Stimulated activated memory B cell treated with anti-CD40 and anti-IgM and Interleukin-4, amounts not matched to agents 10 μg/mL and 1 μg/mL and 100 μg/mL, for 72 hours (primary cell): Measurements from ENCODE around the gene COL8A1.

Source experiments
- ATAC-seq: fragments of 150-1000 bp; cut with Tn5 transposase; 2 replicates; pipeline ENCODE4 v1.10.0; 2021
- H3K27ac Mint-ChIP-seq: one replicate; pipeline ENCODE4 v1.8.0; 2022; ENCODE audit warnings: mild to moderate bottlenecking, mixed read lengths
- H3K27me3 Mint-ChIP-seq: one replicate; pipeline ENCODE4 v1.8.0; 2022; ENCODE audit warnings: mixed read lengths
- H3K36me3 Mint-ChIP-seq: one replicate; pipeline ENCODE4 v1.8.0; 2022; ENCODE audit warnings: mixed read lengths
- H3K4me1 Mint-ChIP-seq: one replicate; pipeline ENCODE4 v1.8.0; 2022; ENCODE audit warnings: mixed read lengths
- H3K4me3 Mint-ChIP-seq: one replicate; pipeline ENCODE4 v1.8.0; 2022; ENCODE audit warnings: mild to moderate bottlenecking, moderate library complexity, mixed read lengths
- H3K9me3 Mint-ChIP-seq: one replicate; pipeline ENCODE4 v1.8.0; 2022; ENCODE audit warnings: mixed read lengths

The COL8A1 gene

DNA sequence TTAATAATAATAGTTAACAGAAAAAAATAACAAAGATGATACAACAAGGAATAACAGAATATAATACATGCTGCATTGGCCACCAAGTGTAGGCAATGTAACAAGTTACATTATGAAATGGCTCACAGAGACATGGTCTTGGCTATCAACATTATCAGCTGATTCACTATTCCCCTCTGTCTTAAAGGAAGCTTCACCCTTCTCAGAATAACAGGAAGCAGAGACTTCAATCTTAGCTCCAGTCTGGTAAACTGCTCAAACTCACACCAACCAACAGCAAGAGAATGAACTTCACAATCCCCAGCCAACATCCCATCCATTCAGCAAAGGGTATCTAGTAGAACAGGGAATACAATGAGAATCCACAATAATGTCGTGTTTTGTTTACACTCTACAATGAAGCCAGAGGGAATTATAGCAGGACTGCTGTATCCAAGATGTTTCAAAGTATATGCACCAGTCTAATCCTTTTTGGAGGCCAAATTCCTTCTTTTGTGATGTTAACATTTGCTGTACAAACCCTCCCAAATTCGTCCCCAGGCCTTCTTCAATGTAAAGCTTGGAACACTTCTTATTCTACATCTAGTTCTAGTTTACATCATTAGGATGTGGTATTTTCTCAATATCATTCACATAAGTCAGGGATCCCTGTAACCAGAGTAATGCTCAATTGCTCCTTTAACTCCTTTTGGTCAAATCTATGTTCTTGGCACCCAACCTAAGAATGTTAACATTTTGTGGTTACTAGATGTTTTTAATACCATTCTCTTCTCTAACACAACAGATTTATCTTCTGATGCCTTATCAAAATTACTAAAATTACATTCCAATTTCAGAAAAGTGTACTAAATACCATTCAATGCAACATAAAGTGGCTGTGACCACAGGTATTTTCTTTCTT lies 126.9 kb downstream of the COL8A1 start:
- Mint-ChIP-seq H3K27me3 (peaks cover 9% of the 10 kb centered on the region), H3K36me3 (no peaks in the 10 kb centered on the region), H3K4me1 (no peaks in the 10 kb centered on the region), H3K9me3 (no peaks in the 10 kb centered on the region), H3K27ac (no peak overlapping the region), H3K4me3 (no peak overlapping the region)
- ATAC-seq, result no peak

DNA sequence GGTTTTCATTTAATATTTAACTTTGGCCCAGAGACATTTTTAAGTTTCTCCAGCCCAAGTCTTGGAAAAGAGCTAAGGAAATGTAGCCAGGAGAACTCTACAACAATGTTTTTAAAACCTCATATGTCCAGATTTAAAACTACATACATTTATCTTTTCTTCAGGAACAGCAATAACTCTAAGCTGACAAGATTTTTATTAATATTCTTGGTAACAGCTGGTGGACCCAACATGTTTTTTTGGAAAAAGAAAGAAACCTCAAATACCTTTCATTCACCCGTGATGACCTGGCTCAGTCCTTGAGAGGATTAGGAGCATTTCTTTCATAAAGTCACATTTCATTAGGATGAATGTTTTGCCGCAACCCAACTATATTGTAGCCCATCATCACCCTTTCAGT lies 128.9 kb downstream of the COL8A1 start:
- peaks cover 6% of the 10 kb centered on the region for H3K27me3 Mint-ChIP-seq
- H3K4me1 Mint-ChIP-seq, result no peaks in the 10 kb centered on the region

GRCh38 chr3:99768126-99768525 lies 129.7 kb downstream of the COL8A1 start:
- Mint-ChIP-seq H3K9me3 (no peaks in the 10 kb centered on the region), H3K27ac (no peak overlapping the region), H3K36me3 (no peaks in the 10 kb centered on the region), H3K4me1 (no peaks in the 10 kb centered on the region), H3K4me3 (no peak overlapping the region), H3K27me3 (no peaks in the 10 kb centered on the region)
- no peak for ATAC-seq

More for the DNA sequence above, 128.9 kb downstream of the COL8A1 start:
- Mint-ChIP-seq H3K36me3 (no peaks in the 10 kb centered on the region), H3K4me3 (no peak overlapping the region), H3K27ac (no peak overlapping the region), H3K9me3 (no peaks in the 10 kb centered on the region)
- no peak for ATAC-seq

GRCh38 chr3:99768808-99769501 lies 130.6 kb downstream of the COL8A1 start:
- Mint-ChIP-seq H3K9me3 (no peaks in the 10 kb centered on the region), H3K36me3 (no peaks in the 10 kb centered on the region), H3K4me3 (no peak overlapping the region), H3K4me1 (no peaks in the 10 kb centered on the region), H3K27me3 (no peaks in the 10 kb centered on the region), H3K27ac (no peak overlapping the region)
- ATAC-seq, result no peak

DNA sequence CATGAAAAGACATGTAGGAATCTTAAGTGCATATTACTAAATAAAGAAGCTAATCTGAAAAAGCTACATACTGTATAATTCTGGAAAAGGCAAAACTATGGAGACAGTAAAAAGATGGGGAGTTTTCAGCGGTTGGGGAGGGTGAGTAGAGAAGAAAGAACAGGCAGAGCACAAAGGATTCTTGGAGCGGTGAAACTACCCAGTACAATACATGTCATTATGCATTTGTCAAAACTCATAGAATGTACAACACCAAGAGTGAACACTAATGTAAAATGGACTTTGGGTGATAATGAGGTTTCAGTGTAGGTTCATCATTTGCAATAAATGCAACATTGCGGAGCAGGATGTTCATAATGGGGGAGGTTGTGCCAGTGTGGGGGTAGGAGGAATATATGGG lies 133.8 kb downstream of the COL8A1 start:
- Mint-ChIP-seq H3K4me3 (no peak overlapping the region), H3K36me3 (no peaks in the 10 kb centered on the region), H3K27ac (no peak overlapping the region), H3K9me3 (no peaks in the 10 kb centered on the region), H3K27me3 (no peaks in the 10 kb centered on the region), H3K4me1 (no peaks in the 10 kb centered on the region)
- no peak for ATAC-seq

DNA sequence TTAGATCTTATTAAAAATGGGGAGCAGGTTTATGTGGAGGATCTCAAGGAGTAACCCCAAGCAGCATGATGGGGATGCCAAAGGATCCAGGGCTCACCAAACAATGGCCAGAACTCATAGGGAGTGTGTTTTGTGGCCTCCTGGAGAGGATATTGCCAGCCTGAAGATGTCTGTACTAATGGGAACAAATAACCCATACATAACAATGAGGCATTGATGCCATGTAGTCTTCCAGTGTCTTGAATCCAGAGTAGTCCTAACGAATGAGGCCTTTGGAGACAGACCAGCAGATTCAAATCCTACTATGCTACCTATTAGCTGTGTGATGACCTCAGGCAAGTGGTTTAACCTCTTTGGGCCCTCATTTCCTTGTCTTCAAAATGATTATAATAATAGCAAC lies 134.3 kb downstream of the COL8A1 start:
- H3K27me3 Mint-ChIP-seq, result no peaks in the 10 kb centered on the region
- H3K36me3 Mint-ChIP-seq, result no peaks in the 10 kb centered on the region
- no peak for ATAC-seq
- no peaks in the 10 kb centered on the region for H3K4me1 Mint-ChIP-seq
- no peak overlapping the region for H3K27ac Mint-ChIP-seq
- no peak overlapping the region for H3K4me3 Mint-ChIP-seq
- no peaks in the 10 kb centered on the region for H3K9me3 Mint-ChIP-seq

- peak; percentile 60 for ATAC-seq
- Mint-ChIP-seq H3K4me3 (no peak overlapping the region), H3K4me1 (no peaks in the 10 kb centered on the region)
Observed at GRCh38 chr3:99774467-99774866, 136.1 kb downstream of the COL8A1 start.

DNA sequence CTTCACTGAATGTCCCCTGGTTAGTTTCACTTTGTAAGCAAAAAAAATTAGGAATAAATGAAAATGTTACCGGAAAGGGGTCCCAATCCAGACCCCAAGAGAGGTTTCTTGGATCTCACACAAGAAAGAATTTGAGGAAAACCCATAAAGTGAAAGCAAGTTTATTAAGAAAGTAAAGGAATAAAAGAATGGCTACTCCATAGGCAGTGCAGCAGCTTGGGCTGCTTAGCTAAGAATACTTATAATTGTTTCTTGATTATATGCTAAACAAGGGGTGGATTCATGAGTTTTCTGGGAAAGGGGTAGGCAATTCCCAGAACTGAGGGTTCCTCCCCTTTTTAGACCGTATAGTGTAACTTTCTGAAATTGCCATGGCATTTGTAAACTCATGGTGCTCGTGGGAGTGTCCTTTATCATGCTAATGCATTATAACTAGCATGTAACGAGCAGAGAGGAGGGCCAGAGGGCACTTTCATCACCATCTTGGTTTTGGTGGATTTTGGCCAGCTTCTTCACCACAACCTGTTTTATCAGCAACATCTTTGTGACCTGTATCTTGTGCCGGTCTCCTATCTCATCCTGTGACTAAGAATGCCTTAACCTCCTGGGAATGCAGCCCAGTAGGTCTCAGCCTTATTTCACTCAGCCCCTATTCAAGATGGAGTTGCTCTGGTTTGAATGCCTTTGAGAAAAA lies 138.3 kb downstream of the COL8A1 start:
- Mint-ChIP-seq H3K27ac (no peak overlapping the region), H3K4me3 (no peak overlapping the region), H3K36me3 (no peaks in the 10 kb centered on the region), H3K9me3 (no peaks in the 10 kb centered on the region), H3K4me1 (no peaks in the 10 kb centered on the region), H3K27me3 (no peaks in the 10 kb centered on the region)
- ATAC-seq, result no peak

More at GRCh38 chr3:99774467-99774866, 136.1 kb downstream of the COL8A1 start:
- H3K9me3 Mint-ChIP-seq, result no peaks in the 10 kb centered on the region
- H3K27ac Mint-ChIP-seq, result no peak overlapping the region
- no peaks in the 10 kb centered on the region for H3K36me3 Mint-ChIP-seq
- H3K27me3 Mint-ChIP-seq, result no peaks in the 10 kb centered on the region

- Mint-ChIP-seq H3K36me3 (no peaks in the 10 kb centered on the region), H3K4me1 (no peaks in the 10 kb centered on the region), H3K4me3 (no peak overlapping the region), H3K9me3 (no peaks in the 10 kb centered on the region), H3K27me3 (no peaks in the 10 kb centered on the region), H3K27ac (no peak overlapping the region)
- ATAC-seq, result no peak
Observed at GRCh38 chr3:99777210-99777549, 138.8 kb downstream of the COL8A1 start.

- H3K27ac Mint-ChIP-seq, result no peak overlapping the region
Observed at GRCh38 chr3:99777708-99778107, 139.3 kb downstream of the COL8A1 start.

GRCh38 chr3:99780749-99781148 lies 142.4 kb downstream of the COL8A1 start:
- H3K9me3 Mint-ChIP-seq, result no peaks in the 10 kb centered on the region
- no peak overlapping the region for H3K4me3 Mint-ChIP-seq
- no peaks in the 10 kb centered on the region for H3K4me1 Mint-ChIP-seq
- H3K27me3 Mint-ChIP-seq, result no peaks in the 10 kb centered on the region
- H3K27ac Mint-ChIP-seq, result no peak overlapping the region
- no peak for ATAC-seq
- no peaks in the 10 kb centered on the region for H3K36me3 Mint-ChIP-seq

More at GRCh38 chr3:99777708-99778107, 139.3 kb downstream of the COL8A1 start:
- Mint-ChIP-seq H3K4me3 (no peak overlapping the region), H3K27me3 (no peaks in the 10 kb centered on the region), H3K9me3 (no peaks in the 10 kb centered on the region), H3K4me1 (no peaks in the 10 kb centered on the region), H3K36me3 (no peaks in the 10 kb centered on the region)
- no peak for ATAC-seq

DNA sequence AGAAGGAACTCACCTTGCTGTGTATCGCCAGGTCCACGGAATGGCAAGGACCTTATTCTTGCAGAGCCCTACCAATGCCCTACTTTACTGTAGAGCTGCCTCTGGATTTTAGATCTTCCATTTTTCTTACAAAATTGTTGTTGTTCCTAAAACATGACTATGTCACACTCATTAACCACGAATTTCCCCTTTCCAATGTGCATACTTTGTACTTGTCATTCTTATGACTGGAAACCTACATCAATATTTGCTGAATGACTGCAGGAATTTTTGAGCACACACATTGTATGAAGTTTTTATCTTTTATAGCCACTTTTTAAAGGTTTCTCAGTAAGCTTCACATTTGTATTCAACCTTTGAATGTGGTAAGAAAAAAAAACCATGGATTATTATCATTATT lies 143.4 kb downstream of the COL8A1 start:
- no peaks in the 10 kb centered on the region for H3K4me1 Mint-ChIP-seq
- ATAC-seq, result no peak
- H3K27me3 Mint-ChIP-seq, result no peaks in the 10 kb centered on the region
- no peak overlapping the region for H3K27ac Mint-ChIP-seq
- H3K9me3 Mint-ChIP-seq, result no peaks in the 10 kb centered on the region
- no peak overlapping the region for H3K4me3 Mint-ChIP-seq
- H3K36me3 Mint-ChIP-seq, result no peaks in the 10 kb centered on the region

GRCh38 chr3:99783011-99783573 lies 144.7 kb downstream of the COL8A1 start:
- Mint-ChIP-seq H3K27me3 (no peaks in the 10 kb centered on the region), H3K4me3 (no peak overlapping the region), H3K9me3 (no peaks in the 10 kb centered on the region), H3K27ac (no peak overlapping the region), H3K36me3 (no peaks in the 10 kb centered on the region), H3K4me1 (no peaks in the 10 kb centered on the region)
- no peak for ATAC-seq

GRCh38 chr3:99789011-99789721 lies 150.8 kb downstream of the COL8A1 start:
- Mint-ChIP-seq H3K27me3 (peaks cover 2% of the 10 kb centered on the region), H3K9me3 (no peaks in the 10 kb centered on the region), H3K36me3 (no peaks in the 10 kb centered on the region), H3K4me1 (no peaks in the 10 kb centered on the region), H3K4me3 (no peak overlapping the region), H3K27ac (no peak overlapping the region)
- ATAC-seq, result peak; percentile 79

DNA sequence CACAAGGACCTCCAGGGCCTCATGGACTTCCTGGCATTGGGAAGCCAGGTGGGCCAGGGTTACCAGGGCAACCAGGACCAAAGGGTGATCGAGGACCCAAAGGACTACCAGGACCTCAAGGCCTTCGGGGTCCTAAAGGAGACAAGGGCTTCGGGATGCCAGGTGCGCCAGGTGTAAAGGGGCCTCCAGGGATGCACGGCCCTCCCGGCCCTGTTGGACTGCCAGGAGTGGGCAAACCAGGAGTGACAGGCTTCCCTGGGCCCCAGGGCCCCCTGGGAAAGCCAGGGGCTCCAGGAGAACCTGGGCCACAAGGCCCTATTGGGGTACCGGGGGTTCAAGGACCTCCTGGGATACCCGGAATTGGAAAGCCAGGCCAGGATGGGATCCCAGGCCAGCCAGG lies 156.1 kb downstream of the COL8A1 start:
- H3K4me3 Mint-ChIP-seq, result no peak overlapping the region
- no peaks in the 10 kb centered on the region for H3K9me3 Mint-ChIP-seq
- H3K36me3 Mint-ChIP-seq, result no peaks in the 10 kb centered on the region
- H3K27me3 Mint-ChIP-seq, result peaks cover 11% of the 10 kb centered on the region
- ATAC-seq, result no peak
- H3K27ac Mint-ChIP-seq, result no peak overlapping the region
- no peaks in the 10 kb centered on the region for H3K4me1 Mint-ChIP-seq
